SHP77 (cell line): Measurements from ENCODE around the gene SINHCAF.
"Not testable (repeated sequence)": the region's sequence is repeated elsewhere in the genome, so short reads cannot be mapped to it uniquely, and the experiment has no call there.

Experiments used
- DNase-seq, 2 experiments: peaks; one replicate each; lab custom pipeline; 2025; lab: John Stamatoyannopoulos, UW

SINHCAF gene

GRCh38 chr12:31308116-31308515, 17.8 kb downstream of the SINHCAF start:
- DNase-seq, result no peak

- DNase-seq, result no peak
Observed at GRCh38 chr12:31306866-31307265, 19.1 kb downstream of the SINHCAF start.

- DNase-seq, result no peak
Observed at GRCh38 chr12:31303466-31303865, 22.5 kb downstream of the SINHCAF start.

GRCh38 chr12:31301311-31301710, 24.6 kb downstream of the SINHCAF start:
- DNase-seq, result no peak

- no peak for DNase-seq
Observed at GRCh38 chr12:31300783-31301182, 25.2 kb downstream of the SINHCAF start.

- no peak for DNase-seq
Observed at GRCh38 chr12:31300341-31300740, 25.6 kb downstream of the SINHCAF start.

- no peak for DNase-seq
Observed at GRCh38 chr12:31298922-31299321, 27.0 kb downstream of the SINHCAF start.

GRCh38 chr12:31298515-31298910, 27.4 kb downstream of the SINHCAF start:
- DNase-seq, result no peak

GRCh38 chr12:31297572-31298514, 28.1 kb downstream of the SINHCAF start:
- DNase-seq, result no peak

- no peak for DNase-seq
Observed at GRCh38 chr12:31289441-31289840, 36.5 kb downstream of the SINHCAF start.

- DNase-seq, result no peak
Observed at GRCh38 chr12:31288381-31288780, 37.6 kb downstream of the SINHCAF start.

- DNase-seq, result no peak
Observed at GRCh38 chr12:31280183-31280582, 45.8 kb downstream of the SINHCAF start.

- DNase-seq, result no peak
Observed at GRCh38 chr12:31279390-31279924, 46.5 kb downstream of the SINHCAF start.

- no peak for DNase-seq
Observed at GRCh38 chr12:31278832-31279231, 47.1 kb downstream of the SINHCAF start.

- DNase-seq, result no peak
Observed at GRCh38 chr12:31278424-31278823, 47.5 kb downstream of the SINHCAF start.

GRCh38 chr12:31277081-31277480, 48.9 kb downstream of the SINHCAF start:
- no peak for DNase-seq

- no peak for DNase-seq
Observed at GRCh38 chr12:31275491-31275890, 50.5 kb downstream of the SINHCAF start.

GRCh38 chr12:31274520-31275300, 51.2 kb downstream of the SINHCAF start:
- no peak for DNase-seq

- DNase-seq, result not testable (repeated sequence)
Observed at GRCh38 chr12:31273794-31274193, 52.2 kb downstream of the SINHCAF start.

- DNase-seq, result no peak
Observed at GRCh38 chr12:31272607-31273225, 53.2 kb downstream of the SINHCAF start.

GRCh38 chr12:31267966-31268365, 58.0 kb downstream of the SINHCAF start:
- no peak for DNase-seq

- no peak for DNase-seq
Observed at GRCh38 chr12:31265722-31266121, 60.2 kb downstream of the SINHCAF start.
